GM18870 (cell line): ENCODE results near the gene OBP2B.
"Not testable (repeated sequence)": the region's sequence is repeated elsewhere in the genome, so short reads cannot be mapped to it uniquely, and the experiment has no call there.

Experiments used
- ATAC-seq: cut with Tn5 transposase; IDR thresholded peaks from one replicate; pipeline ENCODE4 v1.9.1; 2021; ENCODE audit warnings: moderate library complexity; ENCODE audit not compliant: unreplicated experiment

OBP2B gene

GRCh38 chr9:133223159-133223756, 14.2 kb upstream of the OBP2B start:
- not testable (repeated sequence) for ATAC-seq

- ATAC-seq: not testable (repeated sequence)
Observed at GRCh38 chr9:133221994-133222393, 12.9 kb upstream of the OBP2B start.

- ATAC-seq: no peak
Observed at GRCh38 chr9:133221177-133221809, 12.2 kb upstream of the OBP2B start.

- not testable (repeated sequence) for ATAC-seq
Observed at GRCh38 chr9:133218049-133218975, 9.3 kb upstream of the OBP2B start.

GRCh38 chr9:133217333-133217988, 8.4 kb upstream of the OBP2B start:
- not testable (repeated sequence) for ATAC-seq

- ATAC-seq: not testable (repeated sequence)
Observed at GRCh38 chr9:133214276-133214675, 5.2 kb upstream of the OBP2B start.

- no peak for ATAC-seq
Observed at GRCh38 chr9:133210609-133211008, 1.6 kb upstream of the OBP2B start.

GRCh38 chr9:133210202-133210532, 1.1 kb upstream of the OBP2B start:
- ATAC-seq: no peak

GRCh38 chr9:133209327-133210201, 514 bp upstream of the OBP2B start:
- not testable (repeated sequence) for ATAC-seq

GRCh38 chr9:133208171-133208879, 725 bp downstream of the OBP2B start:
- ATAC-seq: not testable (repeated sequence)

- no peak for ATAC-seq
Observed at GRCh38 chr9:133207540-133208170, 1.4 kb downstream of the OBP2B start.

GRCh38 chr9:133207021-133207531, 2.0 kb downstream of the OBP2B start:
- ATAC-seq: no peak

GRCh38 chr9:133205996-133206931, 2.8 kb downstream of the OBP2B start:
- no peak for ATAC-seq

- ATAC-seq: not testable (repeated sequence)
Observed at GRCh38 chr9:133205481-133205887, 3.6 kb downstream of the OBP2B start.

- no peak for ATAC-seq
Observed at GRCh38 chr9:133204993-133205336, 4.1 kb downstream of the OBP2B start.

- no peak for ATAC-seq
Observed at GRCh38 chr9:133204335-133204992, 4.6 kb downstream of the OBP2B start.

- no peak for ATAC-seq
Observed at GRCh38 chr9:133203506-133204075, 5.5 kb downstream of the OBP2B start.
